ENCODE data around the gene PARD6B.

PARD6B gene

GRCh38 chr20:50731930-50732690 lies 730 bp downstream of the PARD6B start:
- no peak for FAIRE-seq
- TF ChIP-seq CTCF (IDR thresholded peaks at IDR 0.05; ENCODE audit: insufficient read depth, missing control alignments) = no peak
- no peak for DNase-seq (ENCODE audit: insufficient read length, low spot score)

- DNase-seq (ENCODE audit: insufficient read length, low spot score) (no peak), FAIRE-seq (no peak)
- no peak for TF ChIP-seq CTCF (IDR thresholded peaks at IDR 0.05; ENCODE audit: insufficient read depth, missing control alignments)
Observed at GRCh38 chr20:50733644-50734349, 2.4 kb downstream of the PARD6B start.

- DNase-seq (ENCODE audit: insufficient read length, low spot score) (no peak), FAIRE-seq (no peak)
- peak; percentile 4 for TF ChIP-seq CTCF (IDR thresholded peaks at IDR 0.05; ENCODE audit: insufficient read depth, missing control alignments)
Observed at GRCh38 chr20:50734730-50735679, 3.6 kb downstream of the PARD6B start.

GRCh38 chr20:50735813-50736212 lies 4.4 kb downstream of the PARD6B start:
- TF ChIP-seq CTCF (IDR thresholded peaks at IDR 0.05; ENCODE audit: insufficient read depth, missing control alignments) = no peak
- no peak for FAIRE-seq
- no peak for DNase-seq (ENCODE audit: insufficient read length, low spot score)

GRCh38 chr20:50737352-50737751 lies 6.0 kb downstream of the PARD6B start:
- no peak for FAIRE-seq

GRCh38 chr20:50743087-50743486 lies 11.7 kb downstream of the PARD6B start:
- FAIRE-seq = no peak
- DNase-seq (ENCODE audit: insufficient read length, low spot score) = no peak
- TF ChIP-seq CTCF (IDR thresholded peaks at IDR 0.05; ENCODE audit: insufficient read depth, missing control alignments) = no peak

More at GRCh38 chr20:50737352-50737751, 6.0 kb downstream of the PARD6B start:
- DNase-seq (ENCODE audit: insufficient read length, low spot score) = no peak
- TF ChIP-seq CTCF (IDR thresholded peaks at IDR 0.05; ENCODE audit: insufficient read depth, missing control alignments) = no peak
